Stimulated activated CD4-positive, alpha-beta T cell treated with anti-CD3 and anti-CD28 coated beads, Interleukin-15, amount 100 ng/mL, for 24 hours (primary cell): ENCODE data around the gene ACER2.
"Not testable (repeated sequence)": the region's sequence is repeated elsewhere in the genome, so short reads cannot be mapped to it uniquely, and the experiment has no call there.

Source experiments
- DNase-seq: peaks from one replicate; pipeline ENCODE4 v3.0.0-alpha.2; 2020

The ACER2 gene

GRCh38 chr9:19408693-19409400, at the start of gene ACER2:
ACER2 (plus strand) TSS chr9:19409009; CDS start chr9:19409085, 76 bp downstream.
- peak; percentile 96 for DNase-seq

GRCh38 chr9:19369107-19369506, 39.7 kb upstream of the ACER2 start:
- DNase-seq: no peak

- DNase-seq: no peak
Measured at GRCh38 chr9:19371942-19372341, 36.9 kb upstream of the ACER2 start.

GRCh38 chr9:19372567-19372966, 36.2 kb upstream of the ACER2 start:
- DNase-seq: peak; percentile 12

GRCh38 chr9:19373527-19373926, 35.3 kb upstream of the ACER2 start:
- no peak for DNase-seq

GRCh38 chr9:19375538-19375937, 33.3 kb upstream of the ACER2 start:
- no peak for DNase-seq

- no peak for DNase-seq
Measured at GRCh38 chr9:19376931-19377330, 31.9 kb upstream of the ACER2 start.

GRCh38 chr9:19378164-19378563, 30.6 kb upstream of the ACER2 start:
- DNase-seq: peak; percentile 25

- peak; percentile 28 for DNase-seq
Measured at GRCh38 chr9:19378647-19379046, 30.2 kb upstream of the ACER2 start.

- no peak for DNase-seq
Measured at GRCh38 chr9:19379283-19379682, 29.5 kb upstream of the ACER2 start.

GRCh38 chr9:19379697-19380046, 29.1 kb upstream of the ACER2 start:
- peak; percentile 51 for DNase-seq

- no peak for DNase-seq
Measured at GRCh38 chr9:19380826-19381075, 28.1 kb upstream of the ACER2 start.

- DNase-seq: peak; percentile 8
Measured at GRCh38 chr9:19381656-19382055, 27.2 kb upstream of the ACER2 start.

GRCh38 chr9:19385212-19385611, 23.6 kb upstream of the ACER2 start:
- not testable (repeated sequence) for DNase-seq

- no peak for DNase-seq
Measured at GRCh38 chr9:19385786-19386501, 22.9 kb upstream of the ACER2 start.

- DNase-seq: no peak
Measured at GRCh38 chr9:19386502-19387044, 22.2 kb upstream of the ACER2 start.

GRCh38 chr9:19387317-19387716, 21.5 kb upstream of the ACER2 start:
- no peak for DNase-seq

GRCh38 chr9:19389539-19389938, 19.3 kb upstream of the ACER2 start:
- not testable (repeated sequence) for DNase-seq

- DNase-seq: no peak
Measured at GRCh38 chr9:19397845-19398244, 11.0 kb upstream of the ACER2 start.

- DNase-seq: not testable (repeated sequence)
Measured at GRCh38 chr9:19403231-19403630, 5.6 kb upstream of the ACER2 start.

- DNase-seq: no peak
Measured at GRCh38 chr9:19404283-19405075, 4.3 kb upstream of the ACER2 start.

- DNase-seq: no peak
Measured at GRCh38 chr9:19405771-19406170, 3.0 kb upstream of the ACER2 start.

GRCh38 chr9:19408316-19408692, 505 bp upstream of the ACER2 start:
- no peak for DNase-seq
